A673 (cell line): Measurements from ENCODE around the gene PRRT2. TPM values are rescaled to one million over a fixed set of nuclear protein-coding genes. Genes with fewer than 3 reads are reported as not detected.

Experiments
- BruUV-seq: library from RNA; stranded (reverse); fragments of 400-500 nt; replicated peaks from 2 replicates; lab custom pipeline; 2021; lab: Mats Ljungman, UMichigan
- CTCF ChIA-PET: fragments of 300-600 bp; sonication (Branson Sonifier 250); formaldehyde crosslinking; loops from one replicate; lab custom pipeline; 2022; ENCODE audit warnings: antibody characterized with exemption; lab: Charles Lee
- POLR2A ChIA-PET: fragments of 300-600 bp; sonication (Branson Sonifier 250); formaldehyde crosslinking; loops from one replicate; lab custom pipeline; 2022; ENCODE audit warnings: antibody characterized with exemption; ENCODE audit not compliant: low non-redundant PET; lab: Charles Lee
- DNase-seq: peaks from one replicate; pipeline ENCODE4 v3.0.0-alpha.2; 2015; ENCODE audit warnings: low spot score
- H3K27ac ChIP-seq: fragments of 200-600 bp; sonication (generic); 2 replicates; pipeline ENCODE4 v1.5.1; 2016; ENCODE audit warnings: mixed run types, low read depth, mild to moderate bottlenecking, mixed read lengths, antibody characterized with exemption, low read length; ENCODE audit not compliant: poor library complexity, severe bottlenecking
- H3K27me3 ChIP-seq: fragments of 200-600 bp; sonication (generic); replicated peaks from 2 replicates; pipeline ENCODE4 v1.6.1; 2017; ENCODE audit warnings: mixed run types, low read depth, mild to moderate bottlenecking, mixed read lengths, antibody characterized with exemption, low read length; ENCODE audit not compliant: insufficient read depth, poor library complexity
- H3K36me3 ChIP-seq: fragments of 200-600 bp; sonication (generic); 2 replicates; pipeline ENCODE4 v1.6.1; 2016; ENCODE audit warnings: mixed run types, mild to moderate bottlenecking, mixed read lengths, antibody characterized with exemption, low read length; ENCODE audit not compliant: insufficient read depth, poor library complexity, severe bottlenecking
- H3K4me1 ChIP-seq: fragments of 200-600 bp; sonication (generic); 2 replicates; pipeline ENCODE4 v1.6.1; 2017; ENCODE audit warnings: mixed run types, mild to moderate bottlenecking, mixed read lengths, antibody characterized with exemption, low read length; ENCODE audit not compliant: insufficient read depth, poor library complexity, severe bottlenecking
- H3K4me3 ChIP-seq: fragments of 200-600 bp; sonication (generic); 2 replicates; pipeline ENCODE4 v1.5.1; 2016; ENCODE audit warnings: low read depth, mixed run types, mild to moderate bottlenecking, mixed read lengths, low read length; ENCODE audit not compliant: poor library complexity, severe bottlenecking
- H3K9me3 ChIP-seq: fragments of 200-600 bp; sonication (generic); 2 replicates; pipeline ENCODE4 v1.6.1; 2016; ENCODE audit warnings: mixed run types, low read depth, mild to moderate bottlenecking, mixed read lengths, antibody characterized with exemption, low read length; ENCODE audit not compliant: poor library complexity, severe bottlenecking
- EZH2 ChIP-seq: fragments of 200-600 bp; sonication (generic); IDR thresholded peaks from 2 replicates; pipeline ENCODE4 v1.6.1; 2017; ENCODE audit warnings: borderline replicate concordance, low read depth, mild to moderate bottlenecking, mixed read lengths, antibody characterized with exemption, low read length; ENCODE audit not compliant: poor library complexity, severe bottlenecking
- intact Hi-C: fragments of 100-400 bp; cut with micrococcal nuclease; formaldehyde crosslinking; loops from one replicate; pipeline ENCODE4 v1.10.0; 2022; ENCODE audit not compliant: unreplicated experiment
- total RNA-seq: library from RNA; stranded (reverse); gene quantifications from 2 replicates; pipeline ENCODE4 v1.2.3, GENCODE V29; 2021
- TF ChIP-seq, protein P1 (sequence below): fragments of 300-800, 200-600 bp; sonication (generic); conservative IDR thresholded peaks from 2 replicates; pipeline ENCODE4 v1.5.1; 2017; ENCODE audit warnings: low read depth, mild to moderate bottlenecking, antibody characterized with exemption, low read length, moderate library complexity, mixed read lengths

PRRT2 gene
- total RNA-seq, 1 experiment from 2014 or later = 9.0 TPM

DNA sequence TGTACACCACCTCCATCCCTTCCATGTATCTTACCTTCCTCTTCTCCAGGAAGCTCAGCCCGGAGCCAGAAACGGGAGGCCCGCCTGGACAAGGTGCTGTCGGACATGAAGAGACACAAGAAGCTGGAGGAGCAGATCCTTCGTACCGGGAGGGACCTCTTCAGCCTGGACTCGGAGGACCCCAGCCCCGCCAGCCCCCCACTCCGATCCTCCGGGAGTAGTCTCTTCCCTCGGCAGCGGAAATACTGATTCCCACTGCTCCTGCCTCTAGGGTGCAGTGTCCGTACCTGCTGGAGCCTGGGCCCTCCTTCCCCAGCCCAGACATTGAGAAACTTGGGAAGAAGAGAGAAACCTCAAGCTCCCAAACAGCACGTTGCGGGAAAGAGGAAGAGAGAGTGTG lies 7.5 kb downstream of the PRRT2 start:
- peak overlapping the region; percentile 31 for H3K4me3 ChIP-seq
- TF ChIP-seq EZH2 = no peak
- TF ChIP-seq, protein P1, sequence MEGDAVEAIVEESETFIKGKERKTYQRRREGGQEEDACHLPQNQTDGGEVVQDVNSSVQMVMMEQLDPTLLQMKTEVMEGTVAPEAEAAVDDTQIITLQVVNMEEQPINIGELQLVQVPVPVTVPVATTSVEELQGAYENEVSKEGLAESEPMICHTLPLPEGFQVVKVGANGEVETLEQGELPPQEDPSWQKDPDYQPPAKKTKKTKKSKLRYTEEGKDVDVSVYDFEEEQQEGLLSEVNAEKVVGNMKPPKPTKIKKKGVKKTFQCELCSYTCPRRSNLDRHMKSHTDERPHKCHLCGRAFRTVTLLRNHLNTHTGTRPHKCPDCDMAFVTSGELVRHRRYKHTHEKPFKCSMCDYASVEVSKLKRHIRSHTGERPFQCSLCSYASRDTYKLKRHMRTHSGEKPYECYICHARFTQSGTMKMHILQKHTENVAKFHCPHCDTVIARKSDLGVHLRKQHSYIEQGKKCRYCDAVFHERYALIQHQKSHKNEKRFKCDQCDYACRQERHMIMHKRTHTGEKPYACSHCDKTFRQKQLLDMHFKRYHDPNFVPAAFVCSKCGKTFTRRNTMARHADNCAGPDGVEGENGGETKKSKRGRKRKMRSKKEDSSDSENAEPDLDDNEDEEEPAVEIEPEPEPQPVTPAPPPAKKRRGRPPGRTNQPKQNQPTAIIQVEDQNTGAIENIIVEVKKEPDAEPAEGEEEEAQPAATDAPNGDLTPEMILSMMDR = peak; percentile 36
- H3K4me1 ChIP-seq = peaks cover 49% of the 10 kb centered on the region
- intact Hi-C loops = loop anchor here (10.0 kb wide), 1 partner anchor 45 kb away; the partner anchor contains the start of gene CDIPT
- BruUV-seq = no TSS peak
- ChIA-PET POLR2A (no interaction called here), CTCF (no interaction called here)
- no peaks in the 10 kb centered on the region for H3K27me3 ChIP-seq
- no peak overlapping the region for H3K27ac ChIP-seq
- no peaks in the 10 kb centered on the region for H3K9me3 ChIP-seq
- DNase-seq = no peak
- peaks cover 22% of the 10 kb centered on the region for H3K36me3 ChIP-seq

DNA sequence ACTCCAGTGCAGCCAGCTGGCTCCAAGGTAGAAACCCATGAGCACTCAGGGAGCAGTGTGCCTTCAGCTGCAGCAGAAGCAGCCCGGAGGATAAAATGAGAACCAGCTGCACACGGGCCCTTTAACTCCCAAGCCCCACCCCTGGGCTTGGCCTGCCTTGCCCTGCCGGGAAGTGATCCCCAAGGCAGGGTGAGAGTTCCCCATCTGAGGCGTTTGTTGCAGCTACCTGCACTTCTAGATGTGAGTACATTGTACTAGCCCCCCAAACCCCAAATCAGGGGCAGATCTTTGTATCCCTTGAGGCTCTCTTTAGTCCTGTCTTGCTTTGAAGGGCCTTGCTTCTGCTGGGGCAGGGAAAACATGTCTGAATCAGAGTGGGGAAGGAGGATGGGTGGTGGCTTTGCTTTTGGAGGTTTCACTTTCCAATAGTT lies 8.3 kb downstream of the PRRT2 start, which contains the start of gene MVP:
Gene MVP, plus strand, starts transcription at position 192 of the 431 bp plus-strand sequence. CDS start 10,088 bp downstream, outside the sequence.
- Histone ChIP-seq H3K36me3 (peaks cover 22% of the 10 kb centered on the region), H3K27ac (peak within 1 kb of the TSS; percentile 39), H3K27me3 (no peaks in the 10 kb centered on the region), H3K9me3 (no peaks in the 10 kb centered on the region), H3K4me1 (peaks cover 44% of the 10 kb centered on the region), H3K4me3 (peak within 1 kb of the TSS; percentile 31)
- BruUV-seq = no TSS peak
- peak; percentile 59 for DNase-seq
- intact Hi-C loops = no loop called here
- ChIA-PET POLR2A (no interaction called here), CTCF (interaction anchor here (1.0 kb wide), 1 partner anchor 29 kb away, joined by 3 read pairs; no protein-coding TSS in a partner anchor)
- TF ChIP-seq, protein P1 = no peak
- TF ChIP-seq EZH2 = no peak

DNA sequence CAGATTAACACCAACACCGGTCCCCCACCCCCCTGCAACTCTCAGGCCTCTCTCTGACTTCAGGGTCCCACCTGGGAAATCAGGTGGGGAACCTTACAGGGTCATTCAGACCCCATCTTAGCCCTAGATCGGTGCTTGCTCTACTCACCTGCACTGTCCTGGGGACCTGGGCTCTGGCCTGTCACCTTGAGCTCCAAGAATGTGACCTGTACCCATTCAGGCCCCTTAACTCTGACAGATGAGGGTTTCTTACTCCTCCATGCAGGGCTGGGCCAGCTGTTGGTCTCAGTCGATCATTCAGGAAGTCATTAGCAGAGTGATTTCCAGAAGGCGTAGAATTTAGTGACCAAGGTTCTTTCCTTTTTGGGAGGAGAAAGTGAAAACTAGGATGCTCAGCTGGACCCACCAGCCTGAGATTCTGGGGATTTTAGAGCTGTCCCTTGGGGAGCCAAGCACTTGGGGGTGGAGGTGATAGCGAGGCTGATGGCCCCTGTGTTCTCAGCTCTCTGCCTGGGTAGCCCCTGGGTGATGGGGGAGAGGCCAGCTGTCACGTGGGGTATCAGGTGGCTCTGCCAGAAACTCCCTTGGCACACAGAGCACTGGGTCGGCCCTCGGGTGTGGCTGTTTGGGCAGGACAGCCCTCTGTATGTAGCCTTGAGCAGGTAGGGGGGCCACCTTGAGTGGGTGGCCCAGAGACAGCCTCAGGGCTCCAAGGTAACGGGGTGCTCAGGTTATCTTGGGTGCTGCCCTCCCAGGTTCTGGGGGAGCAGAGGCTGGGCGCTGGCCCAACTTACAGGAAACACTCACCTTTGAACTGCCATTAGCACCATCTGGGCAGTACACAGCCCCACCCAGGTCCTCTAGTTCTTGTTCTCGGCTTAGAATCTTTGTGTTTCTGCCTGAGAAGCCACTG lies 9.0 kb downstream of the PRRT2 start:
- Histone ChIP-seq H3K4me1 (peaks cover 47% of the 10 kb centered on the region), H3K36me3 (peaks cover 22% of the 10 kb centered on the region), H3K27ac (peak overlapping the region; percentile 39), H3K9me3 (no peaks in the 10 kb centered on the region), H3K27me3 (no peaks in the 10 kb centered on the region), H3K4me3 (peak overlapping the region; percentile 31)
- TF ChIP-seq, protein P1 = no peak
- TF ChIP-seq EZH2 = no peak
- no peak for DNase-seq
- CTCF ChIA-PET = interaction anchor here (1.0 to 1.4 kb wide), 2 partner anchors 27 to 28 kb away, joined by 3 to 4 read pairs; no protein-coding TSS in a partner anchor
- no TSS peak for BruUV-seq
- POLR2A ChIA-PET = no interaction called here
- intact Hi-C loops = no loop called here
